Activated CD8-positive, alpha-beta T cell treated with anti-CD3 and anti-CD28 coated beads for 36 hours (primary cell): ENCODE data around the gene SHTN1. TPM values are rescaled to one million over a fixed set of nuclear protein-coding genes. Genes with fewer than 3 reads are reported as not detected.

Experiments
- ATAC-seq: fragments of 200-7000 bp; cut with Tn5 transposase; one replicate; pipeline ENCODE4 v1.10.0; 2021; ENCODE audit warnings: mild to moderate bottlenecking, moderate library complexity
- CTCF ChIA-PET: fragments of 350-600 bp; sonication (Branson Sonifier 250); formaldehyde crosslinking; loops from one replicate; lab custom pipeline; 2021; ENCODE audit warnings: antibody characterized with exemption; lab: Charles Lee
- POLR2A ChIA-PET: fragments of 350-600 bp; sonication (Branson Sonifier 250); formaldehyde crosslinking; loops from one replicate; lab custom pipeline; 2021; ENCODE audit warnings: antibody characterized with exemption; lab: Charles Lee
- DNase-seq: peaks from one replicate; pipeline ENCODE4 v3.0.0-alpha.2; 2020
- H3K27ac Mint-ChIP-seq: one replicate; pipeline ENCODE4 v1.8.0; 2021; ENCODE audit warnings: mild to moderate bottlenecking, mixed read lengths
- H3K27me3 Mint-ChIP-seq: one replicate; pipeline ENCODE4 v1.8.0; 2021; ENCODE audit warnings: mixed read lengths
- H3K36me3 Mint-ChIP-seq: one replicate; pipeline ENCODE4 v1.8.0; 2021; ENCODE audit warnings: low read depth, mixed read lengths
- H3K4me1 Mint-ChIP-seq: one replicate; pipeline ENCODE4 v1.8.0; 2021; ENCODE audit warnings: low read depth, mixed read lengths
- H3K4me3 Mint-ChIP-seq: one replicate; pipeline ENCODE4 v1.8.0; 2021; ENCODE audit warnings: mild to moderate bottlenecking, moderate library complexity, mixed read lengths
- H3K9me3 Mint-ChIP-seq: one replicate; pipeline ENCODE4 v1.8.0; 2021; ENCODE audit warnings: mixed read lengths
- intact Hi-C: fragments of 100-400 bp; cut with micrococcal nuclease; formaldehyde crosslinking; loops from one replicate; pipeline ENCODE4 v1.10.0; 2022
- total RNA-seq, 2 experiments: library from RNA; stranded (reverse); gene quantifications; one replicate each; pipeline ENCODE4 v1.2.3, GENCODE V29; 2021
- TF ChIP-seq, protein P1 (sequence below): fragments of 200-600 bp; IDR thresholded peaks from one replicate; pipeline ENCODE4 v1.8.0; 2022; ENCODE audit warnings: antibody characterized with exemption, mild to moderate bottlenecking

SHTN1 gene
- total RNA-seq, 2 experiments from 2014 or later, result not detected

DNA sequence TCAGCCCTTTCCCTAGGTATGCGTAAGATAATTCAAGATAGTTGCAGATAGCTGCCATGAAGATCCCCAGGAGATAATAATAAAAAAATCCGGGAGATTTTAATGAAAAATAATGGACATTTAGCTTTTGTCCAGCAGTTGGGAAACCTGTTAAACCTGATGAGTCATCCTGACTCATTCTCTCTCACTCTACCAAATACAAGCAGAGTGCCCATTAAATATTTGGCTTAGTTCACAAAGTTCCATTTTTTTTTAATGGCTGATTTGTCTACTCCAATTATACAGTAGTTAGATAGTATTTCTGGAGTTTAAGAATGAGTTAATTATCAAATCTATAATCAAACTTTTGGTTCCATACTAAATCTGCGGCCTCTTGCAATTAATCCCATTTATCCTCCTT lies 2.1 kb upstream of the SHTN1 start:
- H3K9me3 Mint-ChIP-seq, result no peaks in the 10 kb centered on the region
- ChIA-PET CTCF (no interaction called here), POLR2A (no interaction called here)
- H3K4me1 Mint-ChIP-seq, result no peaks in the 10 kb centered on the region
- peaks cover 32% of the 10 kb centered on the region for H3K27me3 Mint-ChIP-seq
- no peak overlapping the region for H3K4me3 Mint-ChIP-seq
- DNase-seq, result no peak
- TF ChIP-seq, protein P1, sequence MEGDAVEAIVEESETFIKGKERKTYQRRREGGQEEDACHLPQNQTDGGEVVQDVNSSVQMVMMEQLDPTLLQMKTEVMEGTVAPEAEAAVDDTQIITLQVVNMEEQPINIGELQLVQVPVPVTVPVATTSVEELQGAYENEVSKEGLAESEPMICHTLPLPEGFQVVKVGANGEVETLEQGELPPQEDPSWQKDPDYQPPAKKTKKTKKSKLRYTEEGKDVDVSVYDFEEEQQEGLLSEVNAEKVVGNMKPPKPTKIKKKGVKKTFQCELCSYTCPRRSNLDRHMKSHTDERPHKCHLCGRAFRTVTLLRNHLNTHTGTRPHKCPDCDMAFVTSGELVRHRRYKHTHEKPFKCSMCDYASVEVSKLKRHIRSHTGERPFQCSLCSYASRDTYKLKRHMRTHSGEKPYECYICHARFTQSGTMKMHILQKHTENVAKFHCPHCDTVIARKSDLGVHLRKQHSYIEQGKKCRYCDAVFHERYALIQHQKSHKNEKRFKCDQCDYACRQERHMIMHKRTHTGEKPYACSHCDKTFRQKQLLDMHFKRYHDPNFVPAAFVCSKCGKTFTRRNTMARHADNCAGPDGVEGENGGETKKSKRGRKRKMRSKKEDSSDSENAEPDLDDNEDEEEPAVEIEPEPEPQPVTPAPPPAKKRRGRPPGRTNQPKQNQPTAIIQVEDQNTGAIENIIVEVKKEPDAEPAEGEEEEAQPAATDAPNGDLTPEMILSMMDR, result no peak
- no peaks in the 10 kb centered on the region for H3K36me3 Mint-ChIP-seq
- ATAC-seq, result no peak
- intact Hi-C loops, result no loop called here
- no peak overlapping the region for H3K27ac Mint-ChIP-seq

GRCh38 chr10:117005527-117006055 lies 604 bp upstream of the SHTN1 start:
- ChIA-PET POLR2A (no interaction called here), CTCF (interaction anchor here (1.1 kb wide), 1 partner anchor 169 kb away, joined by 5 read pairs; no protein-coding TSS in a partner anchor)
- Mint-ChIP-seq H3K4me3 (no peak overlapping the region), H3K27me3 (peaks cover 31% of the 10 kb centered on the region), H3K36me3 (no peaks in the 10 kb centered on the region), H3K9me3 (no peaks in the 10 kb centered on the region), H3K4me1 (no peaks in the 10 kb centered on the region), H3K27ac (no peak overlapping the region)
- ATAC-seq (no peak), DNase-seq (no peak)
- TF ChIP-seq, protein P1, result no peak
- intact Hi-C loops, result no loop called here

- intact Hi-C loops, result no loop called here
- ATAC-seq (no peak), DNase-seq (peak; percentile 2)
- H3K36me3 Mint-ChIP-seq, result no peaks in the 10 kb centered on the region
- H3K27ac Mint-ChIP-seq, result no peak overlapping the region
- peaks cover 34% of the 10 kb centered on the region for H3K27me3 Mint-ChIP-seq
- H3K4me1 Mint-ChIP-seq, result no peaks in the 10 kb centered on the region
- ChIA-PET POLR2A (no interaction called here), CTCF (interaction anchor here (1.1 kb wide), 1 partner anchor 170 kb away, joined by 5 read pairs; no protein-coding TSS in a partner anchor)
- H3K4me3 Mint-ChIP-seq, result peak overlapping the region; percentile 50
- H3K9me3 Mint-ChIP-seq, result no peaks in the 10 kb centered on the region
- TF ChIP-seq, protein P1, result no peak
Measured at GRCh38 chr10:117004227-117005025, 561 bp downstream of the SHTN1 start.

DNA sequence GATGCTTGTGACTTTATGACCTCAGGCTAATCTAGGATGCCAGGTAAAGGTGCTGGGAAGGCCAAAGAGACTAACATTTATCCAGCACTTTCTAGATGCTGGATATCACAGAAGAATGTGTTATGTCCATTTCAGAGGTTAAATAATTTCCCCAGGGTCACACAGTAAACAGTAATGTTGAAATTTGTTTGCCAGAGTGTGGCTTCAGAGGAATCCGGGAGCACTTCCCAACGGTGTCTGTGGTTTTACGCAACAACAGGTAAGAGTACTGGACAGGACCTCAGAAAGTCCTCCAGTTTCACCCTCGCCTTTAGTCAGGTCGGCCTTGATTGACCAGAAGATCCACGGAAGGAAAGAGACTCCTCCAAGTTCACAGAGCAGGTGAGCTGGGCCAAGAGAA lies 1.7 kb downstream of the SHTN1 start:
- intact Hi-C loops, result no loop called here
- TF ChIP-seq, protein P1, result no peak
- DNase-seq (no peak), ATAC-seq (no peak)
- Mint-ChIP-seq H3K27me3 (peaks cover 32% of the 10 kb centered on the region), H3K4me1 (no peaks in the 10 kb centered on the region), H3K27ac (no peak overlapping the region), H3K9me3 (no peaks in the 10 kb centered on the region), H3K36me3 (no peaks in the 10 kb centered on the region), H3K4me3 (no peak overlapping the region)
- ChIA-PET CTCF (no interaction called here), POLR2A (no interaction called here)

DNA sequence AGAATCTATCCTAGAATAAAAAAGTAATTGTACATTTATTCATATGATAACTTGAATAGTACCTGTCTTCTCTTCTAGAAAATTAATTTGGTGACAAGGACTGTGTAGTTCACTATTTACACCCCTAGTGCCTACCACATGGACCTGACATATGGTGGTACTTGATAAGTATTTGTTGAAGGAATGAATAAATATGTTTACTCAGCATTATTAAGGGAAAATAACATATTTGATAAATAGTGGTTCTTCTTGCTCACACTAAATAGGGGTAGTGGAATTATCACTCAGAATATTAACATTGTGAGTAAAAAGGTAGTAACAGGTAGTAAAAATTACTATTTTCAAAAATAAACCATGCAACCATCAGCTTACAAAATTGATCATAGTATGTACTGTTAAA lies 2.8 kb downstream of the SHTN1 start:
- Mint-ChIP-seq H3K9me3 (no peaks in the 10 kb centered on the region), H3K36me3 (no peaks in the 10 kb centered on the region), H3K27me3 (peaks cover 34% of the 10 kb centered on the region), H3K4me1 (no peaks in the 10 kb centered on the region), H3K27ac (no peak overlapping the region), H3K4me3 (no peak overlapping the region)
- intact Hi-C loops, result no loop called here
- ChIA-PET POLR2A (no interaction called here), CTCF (no interaction called here)
- TF ChIP-seq, protein P1, result no peak
- ATAC-seq, result no peak
- DNase-seq, result no peak
